ENCODE results near the gene AMZ1.

DNA sequence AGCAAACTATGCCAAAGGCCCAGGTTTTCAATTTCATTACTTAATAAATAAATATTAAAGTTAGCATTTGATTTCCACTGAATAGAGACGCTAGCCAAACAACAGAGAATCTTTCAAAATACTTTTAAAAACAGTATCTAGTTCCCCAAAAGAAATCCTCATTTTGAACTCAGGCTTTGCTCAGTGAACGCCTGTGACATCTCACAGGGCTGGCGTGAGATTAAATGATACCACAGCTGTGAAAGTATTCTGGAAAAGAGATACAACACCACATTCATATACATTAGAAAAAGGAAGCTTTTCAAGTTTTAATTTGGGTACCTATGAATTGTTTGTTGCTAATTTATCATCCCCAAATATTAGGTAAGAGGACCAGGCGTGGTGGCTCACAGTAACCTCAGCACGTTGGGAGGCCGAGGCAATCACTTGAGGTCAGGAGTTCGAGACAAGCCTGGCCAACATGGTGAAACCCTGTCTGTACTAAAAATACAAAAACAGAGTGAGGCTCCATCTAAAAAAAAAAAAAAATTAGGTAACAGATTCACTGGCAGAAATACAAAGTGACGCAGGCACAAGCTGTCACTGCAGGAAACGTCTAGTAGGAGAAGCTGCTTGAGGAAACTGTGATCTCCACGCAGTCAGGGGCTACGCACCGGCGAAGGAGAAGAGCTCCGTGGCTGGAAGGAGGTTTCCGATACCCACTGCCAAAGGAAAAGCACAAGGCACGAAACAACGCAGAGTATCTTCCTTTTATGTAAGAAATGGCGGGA lies 50.0 kb downstream of the AMZ1 start:
- TF ChIP-seq EZH2 (IDR thresholded peaks at IDR 0.05; ENCODE audit: insufficient read depth, poor library complexity, severe bottlenecking) (no peak), EZH2phosphoT487 (IDR thresholded peaks at IDR 0.05; ENCODE audit: insufficient read depth, low read depth) (no peak)
